ENCODE results near the gene SLC41A1.
"Not testable (repeated sequence)": the region's sequence is repeated elsewhere in the genome, so short reads cannot be mapped to it uniquely, and the experiment has no call there.

SLC41A1 gene

DNA sequence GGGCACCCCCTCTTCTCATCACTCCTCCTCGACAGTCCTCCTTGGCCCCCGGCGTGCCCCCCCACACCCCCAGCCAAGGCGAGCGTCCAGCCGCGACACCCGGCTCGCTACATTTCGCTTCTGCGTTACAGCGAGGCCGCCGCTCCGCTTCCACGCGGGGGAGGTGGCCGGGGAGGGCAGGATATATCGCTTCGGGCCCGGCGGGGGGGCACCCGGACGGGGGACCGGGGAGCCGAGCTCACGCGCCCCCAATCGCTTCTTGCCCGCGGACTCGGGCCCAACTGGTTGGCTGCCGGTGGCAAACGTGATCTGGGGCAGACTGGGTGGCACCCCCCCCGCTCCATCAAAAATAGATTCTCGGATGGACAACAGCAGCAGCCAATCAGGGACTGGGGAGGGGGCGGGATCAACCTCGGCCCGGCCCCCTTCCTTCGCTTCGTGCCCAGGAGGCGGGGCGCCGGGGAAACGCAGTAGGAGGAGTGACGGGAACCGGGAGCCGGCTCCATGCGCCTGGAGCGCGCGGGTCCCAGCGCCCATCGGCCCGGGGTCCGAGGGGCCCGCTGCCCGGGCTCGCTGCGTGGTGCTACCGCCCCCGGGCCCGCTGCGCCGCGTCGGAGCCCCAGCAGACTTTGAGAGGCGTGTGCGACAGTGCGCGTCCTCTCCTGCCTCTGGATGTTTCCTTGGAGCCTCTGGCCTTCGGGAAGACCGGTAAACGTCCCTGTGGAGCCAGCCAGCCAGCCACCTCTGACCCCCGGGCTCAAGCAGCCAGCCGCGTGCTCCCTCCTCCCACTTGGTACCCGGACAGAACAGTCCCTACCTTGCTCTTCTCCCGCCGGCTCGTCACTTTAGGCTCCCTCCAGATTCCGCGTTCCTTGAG is at the start of gene SLC41A1:
SLC41A1 (minus strand) TSS at position 321 of the 877 bp plus-strand sequence. CDS start 2,757 bp downstream, outside the sequence.
- peak; percentile 94 for ATAC-seq
- DNase-seq, result peak; percentile 91

DNA sequence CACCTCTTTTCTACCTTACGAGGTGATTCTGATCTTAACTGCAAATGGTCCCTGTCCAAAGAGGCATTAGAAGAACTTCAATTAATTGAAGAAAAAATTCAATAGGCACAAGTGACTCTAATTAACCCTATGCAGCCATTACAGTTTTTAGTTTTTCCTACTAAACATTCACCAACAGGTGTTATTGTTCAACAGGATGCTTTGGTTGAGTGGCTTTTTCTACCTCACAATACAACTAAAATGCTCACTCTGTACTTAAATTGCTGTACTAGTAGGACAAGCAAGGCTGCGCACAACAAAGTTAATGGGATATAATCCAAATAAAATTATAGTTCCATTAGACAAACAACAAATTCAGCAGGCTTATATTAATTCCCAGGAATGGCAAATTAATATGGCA is 48.5 kb upstream of the SLC41A1 start:
- no peak for DNase-seq
- ATAC-seq, result no peak

GRCh38 chr1:205858141-205858961 is 45.4 kb upstream of the SLC41A1 start:
- DNase-seq (no peak), ATAC-seq (no peak)

- not testable (repeated sequence) for DNase-seq, ATAC-seq
Measured at GRCh38 chr1:205857501-205857900, 44.5 kb upstream of the SLC41A1 start.

- ATAC-seq, result no peak
Measured at GRCh38 chr1:205856433-205856832, 43.4 kb upstream of the SLC41A1 start.

GRCh38 chr1:205852969-205853368 is 40.0 kb upstream of the SLC41A1 start:
- ATAC-seq (no peak), DNase-seq (no peak)

More at GRCh38 chr1:205856433-205856832, 43.4 kb upstream of the SLC41A1 start:
- no peak for DNase-seq

DNA sequence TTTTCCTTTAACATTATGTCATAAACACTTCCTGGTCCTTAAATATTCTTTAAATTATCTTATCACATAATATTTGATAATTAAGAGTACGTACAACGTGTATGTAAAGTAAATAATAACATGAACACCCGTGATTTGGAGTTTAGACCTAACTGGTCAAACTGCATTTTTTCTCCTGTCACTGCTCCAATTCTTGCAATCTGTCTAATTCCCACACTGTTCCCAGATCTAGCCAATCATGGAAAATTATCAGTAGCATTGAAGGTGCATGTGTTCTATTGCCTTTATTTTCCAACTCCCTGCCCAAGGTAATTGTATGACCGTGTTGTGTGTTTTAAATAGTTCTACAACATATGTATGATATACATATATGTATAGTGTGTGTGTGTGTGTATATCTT is 39.0 kb upstream of the SLC41A1 start:
- no peak for ATAC-seq
- no peak for DNase-seq

- peak; percentile 93 for ATAC-seq
Measured at GRCh38 chr1:205849619-205850355, 36.8 kb upstream of the SLC41A1 start, which contains the start of gene PM20D1. Gene PM20D1, minus strand, starts transcription at chr1:205850132. Its CDS starts 60 bp downstream, at chr1:205850072.

DNA sequence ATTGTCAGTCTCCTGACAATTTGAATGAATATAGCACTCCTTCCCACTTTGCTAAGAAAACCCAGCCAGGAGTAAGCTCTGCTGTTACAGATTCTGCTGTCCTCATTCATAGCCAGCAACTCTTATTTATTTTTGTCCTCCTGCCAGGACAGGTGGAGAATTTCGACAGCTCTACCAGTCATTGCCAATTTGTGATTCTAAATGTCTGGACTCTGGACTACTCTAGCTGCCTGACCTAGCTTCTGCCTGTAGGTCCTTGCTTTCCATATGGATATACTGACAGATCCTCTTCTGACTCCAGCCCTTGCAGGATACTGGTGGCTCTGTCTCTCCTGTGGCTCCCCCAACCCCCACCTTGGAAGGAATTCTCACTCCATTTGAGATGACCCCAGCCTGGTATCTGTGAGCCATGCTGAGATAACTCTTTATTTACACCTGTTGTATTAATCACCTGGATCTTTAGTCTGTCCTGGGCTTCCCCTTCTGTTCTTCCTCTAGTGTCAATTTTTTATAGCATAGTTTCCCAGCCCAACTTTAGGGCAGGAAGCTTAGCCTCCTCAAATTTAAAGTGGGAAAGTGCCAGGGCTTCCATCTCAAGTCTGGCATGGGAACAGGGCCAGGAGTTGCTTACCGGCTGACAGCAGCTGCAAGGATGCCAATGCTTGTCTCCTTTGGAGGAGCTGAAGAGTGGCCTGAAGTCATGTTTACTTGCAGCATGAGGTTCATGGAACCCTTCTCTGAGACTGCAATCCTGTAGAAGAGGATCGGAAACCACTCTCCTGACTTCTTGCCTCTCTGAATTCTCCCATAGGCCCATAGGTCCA is 30.2 kb upstream of the SLC41A1 start:
- DNase-seq (no peak), ATAC-seq (no peak)

More at GRCh38 chr1:205849619-205850355, 36.8 kb upstream of the SLC41A1 start, which contains the start of gene PM20D1:
- DNase-seq, result peak; percentile 70

DNA sequence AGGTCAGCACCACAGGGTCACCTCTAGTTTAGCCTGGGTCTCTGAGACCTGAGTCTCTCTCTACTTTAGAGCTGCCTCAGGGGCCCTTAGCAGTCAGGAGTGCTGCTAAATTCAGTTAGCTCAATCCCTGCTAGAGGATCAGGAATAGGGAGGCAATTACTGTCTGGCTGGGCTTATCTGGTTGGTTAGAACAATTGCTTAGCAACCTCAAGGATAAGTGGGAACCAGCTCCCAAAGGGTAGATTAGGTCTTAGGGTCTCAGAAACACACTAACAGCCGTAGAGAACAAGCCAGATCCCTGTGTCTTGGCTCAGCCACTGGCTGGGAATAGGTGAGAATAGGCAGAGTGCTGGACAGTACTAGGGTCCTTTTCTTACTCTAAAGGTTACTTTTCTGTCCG is 29.2 kb upstream of the SLC41A1 start:
- ATAC-seq, result no peak

GRCh38 chr1:205840146-205840923 is 27.3 kb upstream of the SLC41A1 start:
- DNase-seq (no peak), ATAC-seq (no peak)

More for the DNA sequence above, 29.2 kb upstream of the SLC41A1 start:
- DNase-seq, result no peak

- ATAC-seq (no peak), DNase-seq (no peak)
Measured at GRCh38 chr1:205837382-205837970, 24.5 kb upstream of the SLC41A1 start.

GRCh38 chr1:205834751-205835150 is 21.8 kb upstream of the SLC41A1 start:
- ATAC-seq (no peak), DNase-seq (no peak)

- DNase-seq (no peak), ATAC-seq (no peak)
Measured at GRCh38 chr1:205832326-205832751, 19.3 kb upstream of the SLC41A1 start.

DNA sequence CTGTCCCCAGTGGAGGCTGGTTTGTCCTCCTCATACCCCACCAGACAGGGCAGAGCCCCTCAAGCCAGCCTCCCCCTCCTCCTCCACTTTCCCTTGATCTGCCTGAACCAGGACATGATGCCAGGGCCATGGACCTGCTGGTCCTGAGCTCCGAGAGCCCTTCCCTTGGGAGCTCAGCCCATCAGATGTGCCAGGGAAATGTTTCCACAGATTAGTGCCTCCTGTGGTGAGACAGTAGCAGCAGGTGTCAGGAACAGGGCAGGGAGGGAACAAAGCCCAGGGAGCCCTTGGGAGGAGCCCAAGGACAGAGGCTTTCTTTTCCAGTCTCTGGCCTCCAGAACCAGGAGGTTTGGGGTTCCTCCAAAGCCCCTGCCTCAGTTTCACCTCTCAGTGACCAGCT is 14.6 kb upstream of the SLC41A1 start:
- no peak for ATAC-seq
- DNase-seq, result no peak

- ATAC-seq, result no peak
- DNase-seq, result no peak
Measured at GRCh38 chr1:205826995-205827394, 14.0 kb upstream of the SLC41A1 start.

DNA sequence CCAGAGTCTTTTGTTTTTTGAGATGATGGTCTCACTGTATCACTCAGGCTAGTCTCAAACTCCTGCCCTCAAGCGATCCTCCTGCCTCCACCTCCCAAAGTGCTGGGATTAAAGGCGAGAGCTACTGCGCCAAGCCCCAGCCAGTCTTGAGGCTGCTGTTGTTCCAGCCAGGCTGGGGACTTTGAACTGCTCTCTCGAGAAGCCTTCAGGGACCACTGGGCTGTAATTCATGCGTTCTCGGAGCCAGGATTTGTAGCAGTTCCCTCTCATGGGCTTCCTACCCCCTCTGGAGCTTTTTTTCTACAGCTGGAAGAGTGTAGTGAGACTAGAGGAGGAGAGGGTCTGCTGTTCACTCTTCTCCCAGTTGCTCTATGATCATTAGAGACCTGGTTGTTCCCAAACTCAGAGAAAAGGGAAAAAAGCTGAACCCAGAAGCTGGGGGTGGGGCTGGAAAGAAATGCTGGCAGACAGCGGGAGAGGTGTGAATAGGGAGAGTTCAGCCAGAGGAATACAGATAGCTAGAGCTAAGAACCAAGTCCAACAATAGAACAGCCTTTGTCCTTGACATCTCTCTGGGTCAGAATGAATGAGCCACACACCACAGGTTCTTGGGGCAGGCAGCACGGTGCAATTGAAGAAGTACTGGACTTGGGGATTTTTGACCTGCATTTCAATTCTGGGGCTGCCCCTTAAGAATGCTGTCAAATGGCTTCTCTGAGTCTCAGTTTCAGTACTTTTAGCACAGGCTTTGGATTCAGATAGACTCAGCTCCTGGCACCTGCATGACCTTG is 13.2 kb upstream of the SLC41A1 start:
- DNase-seq, result no peak
- ATAC-seq, result peak; percentile 55

DNA sequence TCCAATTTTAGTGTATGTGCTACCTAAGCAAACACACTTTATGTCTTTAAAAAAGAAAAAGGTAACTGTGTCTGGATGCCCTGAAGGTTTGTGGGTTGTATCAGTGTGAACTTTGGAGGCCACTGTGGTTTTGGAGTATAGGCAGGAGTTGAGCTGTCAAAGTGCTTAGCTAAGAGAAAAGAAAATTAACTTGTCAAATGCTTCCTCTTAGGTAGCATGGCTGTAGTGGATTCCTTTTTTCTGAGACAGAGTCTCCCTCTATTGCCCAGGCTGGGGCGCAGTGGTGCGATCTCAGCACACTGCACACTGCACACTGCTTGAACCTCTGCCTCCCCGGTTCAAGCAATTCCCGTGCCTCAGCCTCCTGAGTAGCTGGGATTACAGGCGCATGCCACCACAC is 11.2 kb upstream of the SLC41A1 start:
- DNase-seq, result no peak
- peak; percentile 38 for ATAC-seq

DNA sequence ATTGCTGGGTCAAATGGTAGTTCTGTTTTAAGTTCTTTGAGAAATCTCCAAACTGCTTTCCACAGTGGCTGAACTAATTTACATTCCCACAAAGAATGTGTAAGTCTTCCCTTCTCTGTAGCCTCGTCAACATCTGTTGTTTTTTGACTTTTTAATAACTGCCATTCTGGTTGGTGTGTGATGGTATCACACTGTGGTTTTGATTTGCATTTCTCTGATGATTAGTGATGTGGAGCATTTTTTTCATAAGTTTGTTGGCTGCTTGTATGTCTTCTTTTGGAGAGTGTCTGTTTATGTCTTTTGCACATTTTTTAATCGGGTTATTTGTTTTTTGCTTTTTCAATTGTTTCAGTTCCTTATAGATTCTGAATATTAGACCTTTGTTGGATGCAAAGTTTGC is 10.3 kb upstream of the SLC41A1 start:
- not testable (repeated sequence) for DNase-seq
- ATAC-seq, result peak; percentile 45

Data from stimulated activated naive CD8-positive, alpha-beta T cell treated with anti-CD3 and anti-CD28 coated beads, Interleukin-15, Interleukin-2, amounts not matched to agents 100 U/mL and 50 U/mL, for 24 hours (primary cell).